KOPT-K1 (cell line): ENCODE data around the gene AP1S1.

Experiments used
- H3K27ac ChIP-seq: fragments of 200-600 bp; sonication (generic); 2 replicates; pipeline ENCODE4 v1.5.1; 2016; ENCODE audit warnings: antibody characterized with exemption, mild to moderate bottlenecking, low read depth, low read length; ENCODE audit not compliant: poor library complexity, severe bottlenecking
- H3K36me3 ChIP-seq: fragments of 200-600 bp; sonication (generic); 2 replicates; pipeline ENCODE4 v1.5.1; 2017; ENCODE audit warnings: antibody characterized with exemption, mild to moderate bottlenecking, low read length, moderate library complexity; ENCODE audit not compliant: insufficient read depth
- H3K9me3 ChIP-seq: fragments of 200-600 bp; sonication (generic); 2 replicates; pipeline ENCODE4 v1.5.1; 2017; ENCODE audit warnings: antibody characterized with exemption, low read length, mild to moderate bottlenecking; ENCODE audit not compliant: insufficient read depth, poor library complexity, severe bottlenecking

Gene AP1S1

GRCh38 chr7:101169838-101170551 lies 15.7 kb downstream of the AP1S1 start:
- Histone ChIP-seq H3K9me3 (no peaks in the 10 kb centered on the region), H3K36me3 (no peaks in the 10 kb centered on the region), H3K27ac (no peak overlapping the region)

GRCh38 chr7:101170617-101171441 lies 16.6 kb downstream of the AP1S1 start:
- Histone ChIP-seq H3K36me3 (no peaks in the 10 kb centered on the region), H3K9me3 (no peaks in the 10 kb centered on the region), H3K27ac (no peak overlapping the region)

GRCh38 chr7:101171442-101171837 lies 17.2 kb downstream of the AP1S1 start:
- no peaks in the 10 kb centered on the region for H3K36me3 ChIP-seq
- no peaks in the 10 kb centered on the region for H3K9me3 ChIP-seq
- no peak overlapping the region for H3K27ac ChIP-seq

- Histone ChIP-seq H3K36me3 (no peaks in the 10 kb centered on the region), H3K9me3 (no peaks in the 10 kb centered on the region), H3K27ac (no peak overlapping the region)
Measured at GRCh38 chr7:101172005-101172853, 18.0 kb downstream of the AP1S1 start.

- Histone ChIP-seq H3K36me3 (no peaks in the 10 kb centered on the region), H3K9me3 (no peaks in the 10 kb centered on the region), H3K27ac (no peak overlapping the region)
Measured at GRCh38 chr7:101172854-101173751, 18.8 kb downstream of the AP1S1 start.

GRCh38 chr7:101173752-101174244 lies 19.5 kb downstream of the AP1S1 start:
- Histone ChIP-seq H3K9me3 (no peaks in the 10 kb centered on the region), H3K36me3 (no peaks in the 10 kb centered on the region), H3K27ac (no peak overlapping the region)

GRCh38 chr7:101174322-101174854 lies 20.1 kb downstream of the AP1S1 start:
- H3K36me3 ChIP-seq = no peaks in the 10 kb centered on the region
- no peak overlapping the region for H3K27ac ChIP-seq
- no peaks in the 10 kb centered on the region for H3K9me3 ChIP-seq

GRCh38 chr7:101175664-101176063 lies 21.4 kb downstream of the AP1S1 start:
- H3K9me3 ChIP-seq = no peaks in the 10 kb centered on the region
- no peak overlapping the region for H3K27ac ChIP-seq
- no peaks in the 10 kb centered on the region for H3K36me3 ChIP-seq

GRCh38 chr7:101177644-101178043 lies 23.4 kb downstream of the AP1S1 start:
- H3K27ac ChIP-seq = no peak overlapping the region
- H3K36me3 ChIP-seq = no peaks in the 10 kb centered on the region

GRCh38 chr7:101179117-101179516 lies 24.8 kb downstream of the AP1S1 start:
- H3K9me3 ChIP-seq = no peaks in the 10 kb centered on the region
- H3K27ac ChIP-seq = no peak overlapping the region
- H3K36me3 ChIP-seq = no peaks in the 10 kb centered on the region

More at GRCh38 chr7:101177644-101178043, 23.4 kb downstream of the AP1S1 start:
- H3K9me3 ChIP-seq = no peaks in the 10 kb centered on the region

GRCh38 chr7:101179713-101180112 lies 25.4 kb downstream of the AP1S1 start:
- no peaks in the 10 kb centered on the region for H3K36me3 ChIP-seq
- no peaks in the 10 kb centered on the region for H3K9me3 ChIP-seq
- no peak overlapping the region for H3K27ac ChIP-seq

GRCh38 chr7:101180130-101180755 lies 26.0 kb downstream of the AP1S1 start, which contains the start of gene NAT16:
TSS of gene NAT16 (minus strand) at chr7:101180293. CDS start at chr7:101174807, 5,486 bp downstream.
- Histone ChIP-seq H3K36me3 (no peaks in the 10 kb centered on the region), H3K27ac (no peak within 1 kb of the TSS), H3K9me3 (no peaks in the 10 kb centered on the region)

GRCh38 chr7:101185258-101185839 lies 31.1 kb downstream of the AP1S1 start:
- Histone ChIP-seq H3K9me3 (no peaks in the 10 kb centered on the region), H3K36me3 (no peaks in the 10 kb centered on the region), H3K27ac (no peak overlapping the region)
